ENCODE data around the gene TAF3.

GRCh38 chr10:8053446-8054243 is 235.3 kb downstream of the TAF3 start:
- no peak for TF ChIP-seq GATA2 (IDR thresholded peaks at IDR 0.05; ENCODE audit: low read depth, low read length)
- TF ChIP-seq GATA3 (IDR thresholded peaks at IDR 0.05; ENCODE audit: low read depth, low read length) = no peak
